Measurements from ENCODE around the gene RP9. TPM values are rescaled to one million over a fixed set of nuclear protein-coding genes. Genes with fewer than 3 reads are reported as not detected.
A peak's percentile ranks its signal among the peaks of the same experiment; 100 is the strongest.
"Not testable (repeated sequence)": the region's sequence is repeated elsewhere in the genome, so short reads cannot be mapped to it uniquely, and the experiment has no call there.

RP9 gene
- polyA plus RNA-seq, 2 of the 4 experiments (the other 2 are of a cell fraction) = 25.7 to 51.5 TPM

- FAIRE-seq (no peak), ATAC-seq (no peak), DNase-seq (ENCODE audit: low read depth in 1 of 2, low spot score in 1 of 2) (no peak)
- no peak overlapping the region for H3K4me2 ChIP-seq
- CTCF ChIA-PET = no interaction called here
- no peak overlapping the region for H3K27ac ChIP-seq
- H3K4me1 ChIP-seq = peaks cover 6% of the 10 kb centered on the region; the same call in 2 of the 3 replicates
- 83% methylated on average over 3 of the region's 3 CpGs for WGBS (ENCODE audit: missing lambda C conversion rate)
- TF ChIP-seq FOXS1 (CRISPR knock-in tag; IDR thresholded peaks at IDR 0.05) = no peak
- no peak for TF ChIP-seq HEYL (CRISPR knock-in tag; IDR thresholded peaks at IDR 0.05)
- TF ChIP-seq NPAS2 (CRISPR knock-in tag; IDR thresholded peaks at IDR 0.05; ENCODE audit: borderline replicate concordance) = no peak
- no peak overlapping the region for H3K4me3 ChIP-seq
- POLR2A ChIA-PET = no interaction called here
- no peaks in the 10 kb centered on the region for H3K9me3 ChIP-seq
Observed at GRCh38 chr7:33101906-33102305, 7.3 kb downstream of the RP9 start.

GRCh38 chr7:33100770-33101169 is 8.4 kb downstream of the RP9 start:
- H3K9me3 ChIP-seq = no peaks in the 10 kb centered on the region
- FAIRE-seq = no peak
- ATAC-seq = no peak
- WGBS (ENCODE audit: missing lambda C conversion rate) = 92% methylated on average over 3 of the region's 3 CpGs
- ChIA-PET POLR2A (interaction anchor here (0.7 kb wide), 1 partner anchor 38 kb away, joined by 3 read pairs; the partner anchor contains the start of gene NT5C3A), CTCF (interaction anchor here (0.7 to 0.9 kb wide), 2 partner anchors 8 to 23 kb away, joined by 3 read pairs; partner anchors contain the start of gene RP9)
- no peak for DNase-seq (ENCODE audit: low read depth in 1 of 2, low spot score in 1 of 2)
- H3K4me1 ChIP-seq = no peaks in the 10 kb centered on the region
- H3K27ac ChIP-seq = no peak overlapping the region
- no peak for TF ChIP-seq RAD21 (conservative IDR thresholded peaks at IDR 0.05 in 1 of 2, IDR thresholded peaks at IDR 0.05 in 1 of 2)
- no peak for TF ChIP-seq PHF8 (IDR thresholded peaks at IDR 0.05; ENCODE audit: borderline replicate concordance, low read depth)
- TF ChIP-seq REST (IDR thresholded peaks at IDR 0.05) = no peak
- no peak for TF ChIP-seq RCOR1 (IDR thresholded peaks at IDR 0.05; ENCODE audit: low read depth, low read length)
- TF ChIP-seq EHF (CRISPR knock-in tag; IDR thresholded peaks at IDR 0.05) = no peak
- TF ChIP-seq ZFP36 (IDR thresholded peaks at IDR 0.05; ENCODE audit: borderline replicate concordance, partially characterized antibody) = no peak
- TF ChIP-seq FOSB (CRISPR knock-in tag; IDR thresholded peaks at IDR 0.05) = no peak
- no peak overlapping the region for H3K4me3 ChIP-seq
- H3K4me2 ChIP-seq = no peak overlapping the region

- POLR2A ChIA-PET = no interaction called here
Observed at GRCh38 chr7:33099154-33099940, 9.9 kb downstream of the RP9 start.

GRCh38 chr7:33094745-33095275 is 14.4 kb downstream of the RP9 start:
- DNase-seq (ENCODE audit: low read depth in 1 of 2, low spot score in 1 of 2); H3K4me2 ChIP-seq; H3K9me3 ChIP-seq; CTCF ChIA-PET; POLR2A ChIA-PET; H3K4me1 ChIP-seq; H3K27ac ChIP-seq; H3K4me3 ChIP-seq: not testable (repeated sequence)
- WGBS (ENCODE audit: missing lambda C conversion rate) = 79% methylated on average over 5 of the region's 6 CpGs
- ATAC-seq = peak in 1 of 2 experiments; percentile 43; a peak in 4 of 6 replicates
- peak; percentile 91 for FAIRE-seq

More at GRCh38 chr7:33099154-33099940, 9.9 kb downstream of the RP9 start:
- Histone ChIP-seq H3K9me3 (no peaks in the 10 kb centered on the region), H3K27ac (no peak overlapping the region), H3K4me3 (no peak overlapping the region), H3K4me2 (no peak overlapping the region), H3K4me1 (no peaks in the 10 kb centered on the region)
- ATAC-seq (no peak), FAIRE-seq (no peak), DNase-seq (ENCODE audit: low read depth in 1 of 2, low spot score in 1 of 2) (no peak)
- no peak for TF ChIP-seq JUNB (IDR thresholded peaks at IDR 0.05)
- TF ChIP-seq ATOH8 (CRISPR knock-in tag; IDR thresholded peaks at IDR 0.05; ENCODE audit: low read depth) = no peak
- TF ChIP-seq EHMT2 (IDR thresholded peaks at IDR 0.05; ENCODE audit: low read depth) = no peak
- TF ChIP-seq JUN (IDR thresholded peaks at IDR 0.05) = no peak
- no peak for TF ChIP-seq NR3C1 (IDR thresholded peaks at IDR 0.05)
- no peak for TF ChIP-seq HEYL (CRISPR knock-in tag; IDR thresholded peaks at IDR 0.05)
- TF ChIP-seq HDAC2 (IDR thresholded peaks at IDR 0.05) = no peak
- CTCF ChIA-PET = interaction anchor here (1.8 to 3.2 kb wide), 2 partner anchors 8 to 10 kb away, joined by 6 to 15 read pairs; partner anchors contain the start of gene RP9
- WGBS (ENCODE audit: missing lambda C conversion rate) = 63% methylated on average over 4 of the region's 4 CpGs

Measured in A549 (cell line).